H1 (cell line): ENCODE results near the gene UMOD. TPM values are rescaled to one million over a fixed set of nuclear protein-coding genes. Genes with fewer than 3 reads are reported as not detected.

ENCODE experiments used
- CTCF ChIA-PET: fragments of 300-600 bp; sonication (Branson Sonifier 250); formaldehyde crosslinking; loops from one replicate; lab custom pipeline; 2021; ENCODE audit not compliant: partially characterized antibody; lab: Charles Lee
- POLR2A ChIA-PET: fragments of 300-600 bp; sonication (Branson Sonifier 250); formaldehyde crosslinking; loops from one replicate; lab custom pipeline; 2021; ENCODE audit warnings: inconsistent platforms; ENCODE audit not compliant: partially characterized antibody; lab: Charles Lee
- DNase-seq, 2 experiments: peaks; one replicate each; pipeline versions ENCODE4 v3.0.0 to v3.0.0-alpha.2; 2010 to 2022; ENCODE audit warnings: low spot score in 2 of 2, low read depth in 1 of 2, mixed read lengths in 1 of 2
- FAIRE-seq: peaks from 2 replicates; lab custom pipeline; 2011; peaks lifted over from hg19 to GRCh38; lab: Jason Lieb, UNC
- H2AFZ ChIP-seq: 2 replicates; pipeline ENCODE4 v1.8.1; 2012; ENCODE audit warnings: low read length, inconsistent platforms
- H2AK5ac ChIP-seq: 2 replicates; pipeline ENCODE4 v1.6.1; 2013; ENCODE audit warnings: low read depth, low read length
- H2BK120ac ChIP-seq: replicated peaks from 2 replicates; pipeline ENCODE3; 2013; ENCODE audit warnings: low read depth, low read length, inconsistent platforms
- H2BK12ac ChIP-seq: 2 replicates; pipeline ENCODE4 v1.6.1; 2013; ENCODE audit warnings: low read depth, low read length
- H2BK15ac ChIP-seq: 2 replicates; pipeline ENCODE4 v1.6.1; 2013; ENCODE audit warnings: low read length
- H2BK20ac ChIP-seq: 2 replicates; pipeline ENCODE4 v1.6.1; 2013; ENCODE audit warnings: low read length
- H2BK5ac ChIP-seq: 2 replicates; pipeline ENCODE4 v1.6.1; 2013; ENCODE audit warnings: low read depth, low read length
- H3K14ac ChIP-seq: 2 replicates; pipeline ENCODE4 v1.6.1; 2013; ENCODE audit warnings: inconsistent platforms; ENCODE audit not compliant: insufficient read length
- H3K18ac ChIP-seq: 2 replicates; pipeline ENCODE4 v1.6.1; 2013; ENCODE audit warnings: low read length; ENCODE audit errors: extremely low read depth
- H3K23ac ChIP-seq: 2 replicates; pipeline ENCODE4 v1.6.1; 2013; ENCODE audit warnings: inconsistent platforms; ENCODE audit not compliant: insufficient read length
- H3K23me2 ChIP-seq: 2 replicates; pipeline ENCODE4 v1.6.1; 2013; ENCODE audit warnings: low read depth, low read length
- H3K27ac ChIP-seq: 2 replicates; pipeline ENCODE4 v1.6.1; 2011; ENCODE audit warnings: low read depth, low read length, inconsistent platforms
- H3K27me3 ChIP-seq, 4 experiments: replicated peaks in 1 of 4; 1 replicate in 1 of 4; 2 replicates in 3 of 4; pipeline versions ENCODE4 v1.6.1 to v1.8.1; 2011 to 2013; ENCODE audit warnings: low read length in 3 of 4, mild to moderate bottlenecking in 3 of 4, inconsistent platforms in 2 of 4, mixed read lengths in 2 of 4, moderate library complexity in 1 of 4; ENCODE audit not compliant: control insufficient read depth in 3 of 4, insufficient read depth in 3 of 4; ENCODE audit errors: extremely low read depth in 1 of 4
- H3K36me3 ChIP-seq, 4 experiments: 2 replicates each; pipeline versions ENCODE4 v1.6.1 to v1.8.1; 2011 to 2013; ENCODE audit warnings: mild to moderate bottlenecking in 4 of 4, low read length in 3 of 4, moderate library complexity in 2 of 4, control low read depth in 1 of 4, inconsistent platforms in 1 of 4; ENCODE audit not compliant: insufficient read depth in 4 of 4, control insufficient read depth in 2 of 4
- H3K4ac ChIP-seq: replicated peaks from 2 replicates; pipeline ENCODE3; 2013; ENCODE audit warnings: low read length, low read depth, mixed read lengths, inconsistent platforms; ENCODE audit not compliant: insufficient read length
- H3K4me1 ChIP-seq, 4 experiments: replicated peaks in 1 of 4; 1 replicate in 1 of 4; 2 replicates in 3 of 4; pipeline versions ENCODE4 v1.6.1 to v1.8.1; 2011 to 2013; ENCODE audit warnings: low read length in 3 of 4, inconsistent platforms in 2 of 4, mixed read lengths in 1 of 4; ENCODE audit not compliant: insufficient read depth in 4 of 4, control insufficient read depth in 3 of 4
- H3K4me2 ChIP-seq, 2 experiments: 2 replicates each; pipeline versions ENCODE4 v1.6.1 to v1.8.1; 2011 to 2013; ENCODE audit warnings: low read depth in 2 of 2, low read length in 2 of 2, control low read depth in 1 of 2, inconsistent platforms in 1 of 2, mild to moderate bottlenecking in 1 of 2; ENCODE audit not compliant: insufficient read depth in 1 of 2
- H3K4me3 ChIP-seq, 4 experiments: fragments of 200-600, 300-600 bp in 1 of 4; sonication (generic), shearing (Covaris generic), sonication (Bioruptor Twin) in 1 of 4; 2 replicates each; pipeline versions ENCODE4 v1.5.1 to v1.8.1; 2011 to 2016; ENCODE audit warnings: low read length in 4 of 4, low read depth in 3 of 4, control low read depth in 2 of 4, inconsistent platforms in 2 of 4, mild to moderate bottlenecking in 2 of 4, mixed read lengths in 1 of 4, moderate library complexity in 1 of 4; ENCODE audit not compliant: insufficient read depth in 2 of 4; ENCODE audit errors: extremely low read depth in 1 of 4
- H3K56ac ChIP-seq: replicated peaks from 2 replicates; pipeline ENCODE3; 2013; ENCODE audit warnings: low read depth, mild to moderate bottlenecking, mixed read lengths, low read length, inconsistent platforms; ENCODE audit not compliant: insufficient read length
- H3K79me1 ChIP-seq: 2 replicates; pipeline ENCODE4 v1.6.1; 2013; ENCODE audit warnings: low read depth, low read length, control low read depth
- H3K79me2 ChIP-seq, 2 experiments: 2 replicates each; pipeline versions ENCODE4 v1.6.1 to v1.8.1; 2012 to 2013; ENCODE audit warnings: low read length in 2 of 2, mild to moderate bottlenecking in 2 of 2, inconsistent platforms in 1 of 2; ENCODE audit not compliant: insufficient read depth in 2 of 2, control insufficient read depth in 1 of 2
- H3K9ac ChIP-seq, 4 experiments: replicated peaks in 1 of 4; 1 replicate in 1 of 4; 2 replicates in 3 of 4; pipeline versions ENCODE4 v1.6.1 to v1.8.1; 2011 to 2013; ENCODE audit warnings: low read depth in 3 of 4, low read length in 3 of 4, control low read depth in 2 of 4, mild to moderate bottlenecking in 2 of 4, moderate library complexity in 2 of 4, inconsistent platforms in 1 of 4; ENCODE audit errors: extremely low read depth in 1 of 4
- H3K9me3 ChIP-seq, 2 experiments: 2 replicates each; pipeline versions ENCODE4 v1.6.1 to v1.8.1; 2012 to 2013; ENCODE audit warnings: mild to moderate bottlenecking in 2 of 2, moderate library complexity in 2 of 2, control low read depth in 1 of 2, inconsistent platforms in 1 of 2, low read depth in 1 of 2, low read length in 1 of 2, mixed read lengths in 1 of 2; ENCODE audit not compliant: insufficient read depth in 2 of 2
- H4K20me1 ChIP-seq, 2 experiments: replicated peaks in 1 of 2; 2 replicates each; pipeline versions ENCODE3 to v1.8.1; 2011 to 2013; ENCODE audit warnings: inconsistent platforms in 2 of 2, low read length in 2 of 2, mild to moderate bottlenecking in 1 of 2; ENCODE audit not compliant: insufficient read depth in 2 of 2, control insufficient read depth in 1 of 2
- H4K5ac ChIP-seq: 2 replicates; pipeline ENCODE4 v1.6.1; 2013; ENCODE audit warnings: low read length, low read depth, mixed read lengths, inconsistent platforms; ENCODE audit not compliant: insufficient read length
- H4K8ac ChIP-seq: 2 replicates; pipeline ENCODE4 v1.8.0; 2013; ENCODE audit warnings: mild to moderate bottlenecking, moderate library complexity, low read length, inconsistent platforms; ENCODE audit not compliant: insufficient read depth; ENCODE audit errors: extremely low read depth
- H4K91ac ChIP-seq: replicated peaks from 2 replicates; pipeline ENCODE3; 2013; ENCODE audit warnings: low read length, mixed read lengths, inconsistent platforms; ENCODE audit not compliant: insufficient read length
- CTCF ChIP-seq, 3 experiments: IDR thresholded peaks; 1 replicate in 2 of 3; 2 replicates in 1 of 3; pipeline versions ENCODE4 v1.5.1 to v1.6.1; 2011; ENCODE audit warnings: low read length in 3 of 3, mild to moderate bottlenecking in 3 of 3, inconsistent platforms in 2 of 3, low read depth in 1 of 3, moderate library complexity in 1 of 3; ENCODE audit not compliant: insufficient read depth in 1 of 3; ENCODE audit errors: control extremely low read depth in 1 of 3
- WGBS, 2 experiments: shearing (Covaris generic) in 1 of 2; methylation state at CpG; one replicate each; pipeline versions ENCODE4 v1.1.6 to v1.1.7; 2013 to 2015; ENCODE audit warnings: low lambda C conversion rate in 2 of 2, mixed read lengths in 2 of 2, inconsistent platforms in 1 of 2, low coverage in 1 of 2, missing lambda C conversion rate in 1 of 2; ENCODE audit not compliant: insufficient replicate concordance in 2 of 2, insufficient coverage in 1 of 2, insufficient read length in 1 of 2; ENCODE audit errors: extremely low coverage in 1 of 2, missing lambda C conversion rate in 1 of 2; 5-methylcytosine and 5-hydroxymethylcytosine counted together
- polyA plus RNA-seq, 7 experiments: library from polyadenylated mRNA; depleted of rRNA in 3 of 7; stranded (reverse) in 5 of 7; unstranded in 2 of 7; fragments of >200 nt in 5 of 7; fragments of 200-250 nt in 2 of 7; gene quantifications; 1 replicate in 5 of 7; 2 replicates in 1 of 7; 4 replicates in 1 of 7; pipeline versions ENCODE4 v1.2.1 to v1.2.3, GENCODE V29; 2011 to 2013; ENCODE audit warnings: missing spikeins in 2 of 7, mixed read lengths in 2 of 7
- total RNA-seq: library from RNA; stranded (reverse); fragmentation: NEBNext Ultra II Directional; extraction: Animal tissue kit (Norgen Biotek cat#: 25700); gene quantifications from 2 replicates; pipeline ENCODE4 v1.2.1, GENCODE V29; 2021

The UMOD gene
- total and polyA plus RNA-seq, 2 of the 8 experiments (the other 6 are each of a cell fraction or from before 2014, with no cell fraction given), result not detected

GRCh38 chr16:20380782-20381181 lies 28.3 kb upstream of the UMOD start:
- Histone ChIP-seq H3K14ac (no peak overlapping the region), H3K18ac (no peak overlapping the region), H3K4me3 (no peak overlapping the region), H2AFZ (no peak overlapping the region), H3K4me2 (no peak overlapping the region), H3K4me1 (no peaks in the 10 kb centered on the region), H2BK120ac (no peak overlapping the region), H2BK12ac (no peak overlapping the region), H4K20me1 (no peaks in the 10 kb centered on the region), H3K27ac (no peak overlapping the region), H2BK5ac (no peak overlapping the region), H2BK20ac (no peak overlapping the region), H3K79me2 (no peaks in the 10 kb centered on the region), H3K36me3 (no peaks in the 10 kb centered on the region), H3K27me3 (no peaks in the 10 kb centered on the region; a peak in 1 of 7 replicates), H3K9me3 (no peaks in the 10 kb centered on the region), H4K8ac (no peak overlapping the region), H3K79me1 (no peaks in the 10 kb centered on the region; the same call in 1 of the 2 replicates), H2BK15ac (no peak overlapping the region), H3K9ac (no peak overlapping the region), H4K91ac (no peak overlapping the region), H3K56ac (no peak overlapping the region), H3K23ac (no peak overlapping the region), H3K23me2 (no peaks in the 10 kb centered on the region; the same call in 1 of the 2 replicates), H2AK5ac (no peak overlapping the region), H4K5ac (no peak overlapping the region), H3K4ac (no peak overlapping the region)
- WGBS, 2 experiments, result 88% methylated on average over 3 of the region's 3 CpGs; no CpG with 5 or more reads in 1 of the 2 experiments
- POLR2A ChIA-PET, result no interaction called here
- no peak for TF ChIP-seq CTCF (IDR thresholded peaks at IDR 0.05; ENCODE audit: control extremely low read depth in 1 of 3, insufficient read depth in 1 of 3, low read depth in 1 of 3, low read length in 3 of 3)
- CTCF ChIA-PET, result interaction anchor here (0.6 to 7.6 kb wide), 6 partner anchors 13 to 483 kb away, joined by 3 to 114 read pairs (median 4); no protein-coding TSS in a partner anchor
- DNase-seq (no peak), FAIRE-seq (no peak)
